Stimulated activated CD4-positive, alpha-beta T cell treated with anti-CD3 and anti-CD28 coated beads, Interleukin-2, amount 100 ng/mL, for 4 hours (primary cell): ENCODE measurements around the gene PGK2.

Experiments
- DNase-seq: peaks from one replicate; pipeline ENCODE4 v3.0.0-alpha.2; 2020; ENCODE audit warnings: low read depth

Gene PGK2

GRCh38 chr6:49736017-49736508, 51.0 kb downstream of the PGK2 start:
- no peak for DNase-seq
